ENCODE measurements around the gene SLC25A18.
"Not testable (repeated sequence)": the region's sequence is repeated elsewhere in the genome, so short reads cannot be mapped to it uniquely, and the experiment has no call there.

Gene SLC25A18

GRCh38 chr22:17612057-17612456 lies 48.8 kb downstream of the SLC25A18 start:
- no peak for DNase-seq

- no peak for DNase-seq
Observed at GRCh38 chr22:17613280-17613679, 50.0 kb downstream of the SLC25A18 start.

DNA sequence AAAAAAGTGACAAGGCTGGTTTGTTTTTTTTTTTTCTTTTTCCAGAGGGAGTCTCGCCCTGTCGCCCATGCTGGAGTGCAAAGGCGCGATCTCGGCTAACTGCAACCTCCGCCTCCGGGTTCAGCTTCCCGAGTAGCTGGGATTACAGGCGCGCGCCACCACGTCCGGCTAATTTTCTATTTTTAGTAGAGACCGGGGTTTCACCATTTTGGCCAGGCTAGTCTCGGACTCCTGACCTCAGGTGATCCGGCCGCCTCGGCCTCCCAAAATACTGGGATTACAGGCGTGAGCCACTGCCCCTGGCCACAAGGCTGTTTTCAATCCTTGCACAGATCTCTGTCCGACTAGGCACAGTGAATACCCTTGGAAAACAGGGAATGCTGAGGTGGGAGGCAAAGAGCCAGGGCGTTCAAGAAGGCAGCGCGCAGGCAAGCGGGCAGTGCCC lies 64.7 kb downstream of the SLC25A18 start:
- DNase-seq, result no peak

GRCh38 chr22:17628406-17629172 lies 65.3 kb downstream of the SLC25A18 start, which contains the start of gene ATP6V1E1:
Gene ATP6V1E1, minus strand, starts transcription at chr22:17628749. Its CDS starts 114 bp downstream, at chr22:17628635.
- DNase-seq, result peak; percentile 97

- no peak for DNase-seq
Observed at GRCh38 chr22:17629173-17629489, 65.8 kb downstream of the SLC25A18 start.

DNA sequence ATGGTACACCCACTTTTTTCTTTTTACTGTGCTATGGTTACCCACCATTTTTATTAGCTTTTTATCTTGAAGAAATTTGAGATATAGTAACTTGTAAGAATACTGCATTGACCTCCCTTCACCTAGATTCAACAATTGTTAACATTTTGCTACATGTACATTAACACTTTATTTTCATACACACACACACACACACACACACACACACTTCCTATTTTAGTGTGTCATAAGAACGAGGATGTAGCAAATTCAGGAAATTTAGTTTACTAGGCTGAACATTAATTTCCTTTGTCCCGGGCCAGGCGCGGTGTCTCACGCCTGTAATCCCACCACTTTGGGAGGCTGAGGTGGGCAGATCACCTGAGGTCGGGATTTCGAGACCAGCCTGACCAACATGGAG lies 66.3 kb downstream of the SLC25A18 start:
- DNase-seq, result no peak

DNA sequence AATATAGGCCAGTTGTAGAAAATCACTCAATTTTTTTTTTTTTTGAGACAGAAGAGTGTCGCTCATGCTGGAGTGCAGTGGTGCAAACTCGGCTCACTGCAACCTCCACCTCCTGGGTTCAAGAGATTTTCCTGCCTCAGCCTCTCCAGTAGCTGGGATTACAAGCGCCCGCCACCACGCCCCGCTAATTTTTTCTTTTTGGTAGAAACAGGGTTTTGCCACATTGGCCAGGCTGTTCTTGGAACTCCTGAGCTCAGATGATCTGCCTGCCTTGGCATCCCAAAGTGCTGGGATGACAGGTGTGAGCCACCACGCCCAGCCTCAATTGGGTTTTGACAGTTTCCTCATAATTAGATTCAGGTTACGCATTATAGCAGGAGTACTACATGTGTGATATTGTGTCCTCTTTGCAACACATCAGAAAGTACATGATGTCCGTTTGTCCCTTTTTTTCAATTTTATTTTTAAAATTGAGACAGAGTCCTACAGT lies 67.8 kb downstream of the SLC25A18 start:
- DNase-seq, result no peak

DNA sequence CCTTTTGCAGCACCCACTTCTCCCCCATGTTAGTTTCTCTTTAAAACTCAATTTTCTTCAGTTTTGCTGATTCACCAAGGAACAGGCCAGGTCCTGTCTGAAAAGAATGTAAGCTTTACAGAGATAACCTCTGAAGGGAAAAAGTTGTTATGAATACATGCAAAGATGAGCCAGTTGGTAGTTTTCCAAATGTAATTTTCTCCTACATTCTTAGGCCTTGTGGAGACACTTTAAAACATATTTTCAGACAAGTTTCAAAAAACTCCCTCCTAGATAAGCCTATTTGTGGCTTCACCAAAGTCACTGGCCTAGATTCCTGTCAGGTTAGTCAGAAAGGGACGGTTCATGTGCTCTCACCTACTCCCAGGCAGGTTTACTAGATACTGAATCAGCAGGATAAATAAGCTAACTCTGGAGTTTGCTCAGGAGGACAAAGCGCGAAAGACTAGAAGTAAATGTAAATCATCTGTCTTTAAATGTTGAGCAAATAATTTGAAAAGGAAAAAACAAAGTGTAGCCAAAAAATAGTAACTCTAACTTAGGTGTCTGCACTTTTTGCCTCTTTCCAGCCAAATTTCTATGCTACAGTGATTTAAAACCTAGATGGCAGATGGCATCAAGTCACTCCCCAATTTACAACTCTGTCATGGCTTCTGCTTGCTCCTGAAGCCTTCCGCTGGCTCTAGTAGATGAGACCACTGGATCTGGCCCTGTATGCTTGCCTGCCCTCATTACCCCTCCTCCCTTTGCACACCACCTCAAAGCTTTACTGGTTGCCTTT lies 70.1 kb downstream of the SLC25A18 start:
- no peak for DNase-seq

DNA sequence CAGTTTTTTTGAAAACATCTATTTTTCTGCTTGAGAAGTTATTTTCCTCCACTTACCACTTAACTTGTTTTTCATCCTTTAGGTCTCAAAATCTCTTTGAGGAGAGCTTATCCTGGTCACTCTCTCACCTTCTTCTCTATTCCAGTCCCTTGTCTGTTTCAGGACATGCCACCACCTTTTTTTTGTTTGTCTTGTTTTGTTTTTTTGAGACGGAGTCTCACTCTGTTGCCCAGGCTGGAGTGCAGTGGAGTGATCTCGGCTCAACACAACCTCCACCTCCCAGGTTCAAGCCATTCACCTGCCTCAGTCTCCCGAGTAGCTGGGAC lies 70.7 kb downstream of the SLC25A18 start:
- DNase-seq, result no peak

DNA sequence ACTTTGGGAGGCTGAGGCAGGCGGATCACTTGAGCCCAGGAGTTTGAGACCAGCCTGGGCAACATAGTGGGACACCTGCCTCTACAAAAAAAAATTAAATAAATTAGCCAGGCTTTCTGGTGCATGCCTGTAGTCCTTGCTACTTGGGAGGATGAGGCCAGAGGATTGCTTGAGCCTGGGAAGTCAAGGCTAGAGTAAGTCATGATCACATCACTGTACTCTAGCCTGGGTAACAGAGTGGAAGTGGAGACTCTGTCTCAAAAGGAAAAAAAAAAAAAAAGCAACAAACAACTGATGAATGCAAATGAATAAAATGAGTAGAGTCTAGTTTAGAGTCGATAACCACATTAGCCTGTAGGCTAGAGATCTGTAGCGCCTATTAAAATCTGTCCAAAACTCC lies 71.4 kb downstream of the SLC25A18 start:
- DNase-seq, result no peak

DNA sequence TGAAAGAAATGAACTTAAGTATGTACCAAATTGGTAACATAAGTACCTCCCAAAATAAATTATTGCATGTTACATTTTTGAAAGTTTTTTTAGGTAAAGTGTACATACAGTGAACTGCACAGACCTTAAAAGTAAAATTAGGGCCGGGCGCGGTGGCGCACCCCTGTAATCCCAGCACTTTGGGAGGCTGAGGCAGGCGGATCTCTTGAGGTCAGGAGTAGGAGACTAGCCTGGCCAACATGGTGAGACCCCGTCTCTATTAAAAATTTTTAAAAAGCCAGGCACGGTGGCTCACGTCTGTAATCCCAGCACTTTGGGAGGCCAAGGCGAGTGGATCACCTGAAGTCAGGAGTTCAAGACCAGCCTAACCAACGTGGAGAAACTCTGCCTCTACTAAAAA lies 73.6 kb downstream of the SLC25A18 start:
- DNase-seq, result not testable (repeated sequence)

DNA sequence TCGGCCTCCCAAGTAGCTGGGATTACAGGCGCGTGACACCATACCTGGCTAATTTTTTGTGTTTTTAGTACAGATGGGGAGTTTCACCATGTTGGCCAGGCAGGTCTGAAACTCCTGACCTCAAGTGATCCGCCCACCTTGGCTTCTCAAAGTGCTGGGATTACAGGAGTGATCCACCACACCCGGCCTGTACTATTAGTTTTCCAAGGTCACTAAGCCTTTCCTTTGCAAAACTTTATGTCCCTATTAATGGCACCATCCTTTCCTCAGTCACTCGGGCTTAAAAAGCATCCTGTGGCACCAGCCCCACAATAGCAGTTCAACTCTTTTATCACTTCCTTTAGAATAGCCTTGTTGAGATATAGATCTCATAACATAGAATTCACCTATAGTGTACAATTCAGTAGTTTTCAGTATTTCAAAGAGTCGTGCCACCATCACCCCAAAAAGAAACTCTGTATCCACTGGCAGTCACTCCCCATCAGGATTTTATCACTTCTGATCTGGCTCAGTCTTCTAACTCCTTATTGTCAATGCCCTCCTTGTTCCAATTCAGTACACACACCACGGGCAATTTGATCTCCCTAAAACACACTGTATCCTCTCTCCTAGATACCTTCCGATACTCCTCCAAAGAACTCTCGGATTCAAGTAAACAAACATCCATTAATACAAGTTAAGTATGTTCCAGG lies 74.3 kb downstream of the SLC25A18 start:
- no peak for DNase-seq

GRCh38 chr22:17638182-17638431 lies 74.8 kb downstream of the SLC25A18 start:
- no peak for DNase-seq

- peak; percentile 90 for DNase-seq
Observed at GRCh38 chr22:17638432-17639246, 75.3 kb downstream of the SLC25A18 start, which contains the start of gene BCL2L13. Gene BCL2L13, plus strand, starts transcription at chr22:17638757. Its CDS starts 16,955 bp downstream, at chr22:17655712.

GRCh38 chr22:17639247-17639741 lies 76.0 kb downstream of the SLC25A18 start:
- peak; percentile 44 for DNase-seq

All from CD4-positive, alpha-beta T cell treated with Interleukin-10 for 1 hour (primary cell).